GM12878 (cell line): ENCODE data around the gene LTK. TPM values are rescaled to one million over a fixed set of nuclear protein-coding genes. Genes with fewer than 3 reads are reported as not detected.

Source experiments
- ATAC-seq: fragments of 200-7000 bp; cut with Tn5 transposase; 3 replicates; pipeline ENCODE4 v1.9.1; 2020; ENCODE audit warnings: mild to moderate bottlenecking, moderate library complexity
- BruUV-seq: library from RNA; stranded (reverse); fragments of 400-500 nt; replicated peaks from 2 replicates; lab custom pipeline; 2021; lab: Mats Ljungman, UMichigan
- CTCF ChIA-PET: fragments of 300-600 bp; sonication (Branson Sonifier 250); formaldehyde crosslinking; extraction: SDS; loops from one replicate; lab custom pipeline; 2021; ENCODE audit warnings: inconsistent platforms; lab: Yijun Ruan, JAX
- POLR2A ChIA-PET: fragments of 350-600 bp; formaldehyde crosslinking; extraction: SDS; loops from one replicate; lab custom pipeline; 2021; ENCODE audit warnings: inconsistent platforms; lab: Charles Lee
- RAD21 ChIA-PET: fragments of 300-600 bp; sonication (Branson Sonifier 250); formaldehyde crosslinking; loops from one replicate; lab custom pipeline; 2023; ENCODE audit warnings: antibody characterized with exemption; ENCODE audit not compliant: unreplicated experiment; lab: Charles Lee
- SMC1A ChIA-PET: fragments of 300-600 bp; sonication (Branson Sonifier 250); formaldehyde crosslinking; loops from one replicate; lab custom pipeline; 2023; ENCODE audit not compliant: unreplicated experiment, uncharacterized antibody; lab: Charles Lee
- DNase-seq: peaks from one replicate; pipeline ENCODE4 v3.0.0-alpha.2; 2011; ENCODE audit warnings: low read depth, low spot score
- FAIRE-seq: peaks from 3 replicates; lab custom pipeline; 2011; peaks lifted over from hg19 to GRCh38; lab: Jason Lieb, UNC
- H2AFZ ChIP-seq: 2 replicates; pipeline ENCODE4 v1.6.0; 2011; ENCODE audit warnings: low read depth, low read length, control low read depth; ENCODE audit not compliant: control insufficient read depth
- H3K27ac ChIP-seq: 2 replicates; pipeline ENCODE4 v1.5.1; 2011; ENCODE audit warnings: control low read depth; ENCODE audit not compliant: control insufficient read depth, insufficient read depth
- H3K27me3 ChIP-seq, 2 experiments: replicated peaks in 1 of 2; 2 replicates each; pipeline versions ENCODE4 v1.6.0 to v1.6.1; 2011; ENCODE audit warnings: low read length in 1 of 2; ENCODE audit not compliant: control insufficient read depth in 2 of 2, insufficient read depth in 2 of 2
- H3K36me3 ChIP-seq, 2 experiments: 2 replicates each; pipeline ENCODE4 v1.5.1; 2011; ENCODE audit warnings: low read length in 1 of 2; ENCODE audit not compliant: control insufficient read depth in 2 of 2, insufficient read depth in 2 of 2
- H3K4me1 ChIP-seq: 2 replicates; pipeline ENCODE4 v1.6.1; 2011; ENCODE audit warnings: mild to moderate bottlenecking, low read length, moderate library complexity, mixed read lengths; ENCODE audit not compliant: control insufficient read depth, insufficient read depth
- H3K4me2 ChIP-seq: 2 replicates; pipeline ENCODE4 v1.6.0; 2011; ENCODE audit warnings: control low read depth; ENCODE audit not compliant: control insufficient read depth, insufficient read depth
- H3K4me3 ChIP-seq: fragments of 200-600 bp; sonication (generic); 2 replicates; pipeline ENCODE4 v1.5.1; 2016
- H3K79me2 ChIP-seq: 2 replicates; pipeline ENCODE4 v1.6.0; 2011; ENCODE audit warnings: low read length; ENCODE audit not compliant: control insufficient read depth, insufficient read depth
- H3K9ac ChIP-seq: 2 replicates; pipeline ENCODE4 v1.8.0; 2011; ENCODE audit warnings: low read length, control low read depth, mixed read lengths; ENCODE audit not compliant: control insufficient read depth, insufficient read depth
- H3K9me3 ChIP-seq: replicated peaks from 3 replicates; pipeline ENCODE4 v1.5.1; 2011; ENCODE audit warnings: mild to moderate bottlenecking, low read length; ENCODE audit not compliant: control insufficient read depth, insufficient read depth
- H4K20me1 ChIP-seq: 2 replicates; pipeline ENCODE4 v1.6.0; 2011; ENCODE audit not compliant: control insufficient read depth, insufficient read depth
- BHLHE40 ChIP-seq, 2 experiments: fragments of 450-650 bp in 1 of 2; IDR thresholded peaks; 2 replicates each; pipeline ENCODE4 v1.6.1; 2011 to 2017; ENCODE audit warnings: low read depth in 2 of 2, borderline replicate concordance in 1 of 2, improper control_type of control experiment in 1 of 2, low read length in 1 of 2, mild to moderate bottlenecking in 1 of 2
- CREM ChIP-seq: IDR thresholded peaks from 2 replicates; pipeline ENCODE4 v1.6.1; 2014; ENCODE audit warnings: antibody characterized with exemption, low read depth
- DPF2 ChIP-seq: fragments of 450-650 bp; IDR thresholded peaks from 2 replicates; pipeline ENCODE4 v1.6.1; 2017; ENCODE audit warnings: mild to moderate bottlenecking
- GATAD2B ChIP-seq: fragments of 450-650 bp; conservative IDR thresholded peaks from 2 replicates; pipeline ENCODE4 v1.6.1; 2017; ENCODE audit warnings: low read depth, mild to moderate bottlenecking, moderate library complexity
- IKZF1 ChIP-seq: fragments of 450-650 bp; conservative IDR thresholded peaks from 2 replicates; pipeline ENCODE4 v1.6.1; 2017; ENCODE audit warnings: antibody characterized with exemption, mild to moderate bottlenecking
- LARP7 ChIP-seq: fragments of 450-650 bp; IDR thresholded peaks from 2 replicates; pipeline ENCODE4 v1.6.1; 2017; ENCODE audit warnings: mild to moderate bottlenecking
- SMAD5 ChIP-seq: IDR thresholded peaks from 2 replicates; pipeline ENCODE4 v1.6.1; 2016; ENCODE audit warnings: antibody characterized with exemption, low read depth
- YY1 ChIP-seq: IDR thresholded peaks from 2 replicates; pipeline ENCODE4 v1.6.1; 2011; ENCODE audit warnings: low read depth, mild to moderate bottlenecking, low read length
- WGBS: methylation state at CpG from one replicate; pipeline ENCODE4 v1.1.6; 2016; ENCODE audit warnings: low lambda C conversion rate; ENCODE audit not compliant: insufficient replicate concordance, insufficient coverage; ENCODE audit errors: missing lambda C conversion rate; 5-methylcytosine and 5-hydroxymethylcytosine counted together
- in situ Hi-C: fragments of 300-500 bp; cut with MboI; formaldehyde crosslinking; loops from 9 replicates; pipeline ENCODE4 v1.14.3; 2018; ENCODE audit warnings: mixed read lengths
- intact Hi-C: fragments of 100-400 bp; cut with micrococcal nuclease; formaldehyde crosslinking; loops from one replicate; pipeline ENCODE4 v1.14.2; 2022; ENCODE audit not compliant: unreplicated experiment
- polyA plus RNA-seq, 11 experiments: library from polyadenylated mRNA; depleted of rRNA in 4 of 11; unstranded in 6 of 11; stranded (reverse) in 5 of 11; fragments of >200 nt; fragmentation: Nextera tagmentation in 4 of 11; fragmentation: Illumina TruSeq in 1 of 11; extraction: Ambion mirVana in 4 of 11; extraction: Trizol in 1 of 11; gene quantifications; 1 replicate in 1 of 11; 2 replicates in 10 of 11; pipeline versions ENCODE4 v1.2.1 to v1.2.3, GENCODE V29; 2011 to 2016; ENCODE audit warnings: inconsistent platforms in 2 of 11, missing spikeins in 2 of 11, low read depth in 1 of 11
- total RNA-seq, 4 experiments: library from RNA; depleted of rRNA in 3 of 4; stranded (reverse); fragments of >200 nt in 3 of 4; fragmentation: Illumina TruSeq in 1 of 4; extraction: Trizol in 1 of 4; gene quantifications; 2 replicates each; pipeline versions ENCODE4 v1.2.1 to v1.2.3, GENCODE V29; 2013 to 2021

Gene LTK
- total and polyA plus RNA-seq, 10 of the 15 experiments (the other 5 are each of a cell fraction or from before 2014, with no cell fraction given), result 0.07 to 0.80 (median 0.20) TPM; not detected in 1

DNA sequence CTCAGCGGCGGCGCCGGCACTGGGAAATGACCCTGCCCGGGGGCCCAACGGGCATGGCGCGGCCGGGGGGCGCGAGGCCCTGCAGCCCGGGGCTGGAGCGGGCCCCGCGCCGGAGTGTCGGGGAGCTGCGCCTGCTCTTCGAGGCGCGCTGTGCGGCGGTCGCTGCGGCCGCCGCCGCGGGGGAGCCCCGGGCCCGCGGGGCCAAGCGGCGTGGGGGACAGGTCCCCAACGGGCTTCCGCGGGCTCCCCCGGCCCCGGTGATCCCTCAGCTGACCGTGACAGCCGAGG lies 19.8 kb downstream of the LTK start:
- no TSS peak for BruUV-seq
- Histone ChIP-seq H3K36me3 (no peaks in the 10 kb centered on the region), H3K9me3 (no peaks in the 10 kb centered on the region), H3K4me1 (peaks cover 29% of the 10 kb centered on the region), H4K20me1 (no peaks in the 10 kb centered on the region; the same call in 1 of the 2 replicates), H3K9ac (no peak overlapping the region), H2AFZ (peak overlapping the region; percentile 78), H3K4me3 (peak overlapping the region; percentile 73), H3K27me3 (peaks cover 7 to 8% of the 10 kb centered on the region in 2 experiments; a peak in 3 of 4 replicates)
- ChIA-PET SMC1A (interaction anchor here (1.2 to 2.2 kb wide), 2 partner anchors 12 to 27 kb away, joined by 4 to 8 read pairs; no protein-coding TSS in a partner anchor), CTCF (interaction anchor here (3.2 kb wide), 1 partner anchor 28 kb away, joined by 19 read pairs; no protein-coding TSS in a partner anchor), POLR2A (interaction anchor here (0.6 to 2.8 kb wide), 6 partner anchors 10 to 280 kb away, joined by 3 to 16 read pairs (median 6); partner anchors contain the start of genes LTK and MAPKBP1), RAD21 (interaction anchor here (1.0 to 2.7 kb wide), 5 partner anchors 11 to 50 kb away, joined by 3 to 16 read pairs (median 5); partner anchors contain the start of genes LTK and RPAP1)
- DNase-seq (no peak), FAIRE-seq (no peak), ATAC-seq (peak; percentile 5)
- WGBS, result 2% methylated on average over 32 of the region's 41 CpGs
- in situ Hi-C loops, result no loop called here
- TF ChIP-seq GATAD2B, result peak; percentile 82
- TF ChIP-seq IKZF1, result peak; percentile 72
- TF ChIP-seq YY1, result 0 out of 2 replicates have a peak, but pooled peaks have one; percentile 3
- TF ChIP-seq CREM, result no peak
- peak; percentile 68 for TF ChIP-seq LARP7
- TF ChIP-seq SMAD5, result no peak
- peak in 1 of 2 experiments; percentile 2; a peak in 1 of 4 replicates for TF ChIP-seq BHLHE40 (IDR thresholded peaks at IDR 0.05; ENCODE audit: borderline replicate concordance in 1 of 2, low read depth in 2 of 2, low read length in 1 of 2)
- peak; percentile 31; the same call in 1 of the 2 replicates for TF ChIP-seq DPF2
- TF ChIP-seq, all 136 proteins: peak for 6
- peak overlapping the region; percentile 89 for H3K4me2 ChIP-seq
- no peak overlapping the region for H3K27ac ChIP-seq
- intact Hi-C loops, result no loop called here
- H3K79me2 ChIP-seq, result no peaks in the 10 kb centered on the region
